HuH-7 (cell line): ENCODE measurements around the gene ZCCHC10.
A peak's percentile ranks its signal among the peaks of the same experiment; 100 is the strongest.
"Not testable (repeated sequence)": the region's sequence is repeated elsewhere in the genome, so short reads cannot be mapped to it uniquely, and the experiment has no call there.

Experiments used
- DNase-seq: peaks from one replicate; pipeline ENCODE4 v3.0.0; 2011; ENCODE audit warnings: low spot score

Gene ZCCHC10

DNA sequence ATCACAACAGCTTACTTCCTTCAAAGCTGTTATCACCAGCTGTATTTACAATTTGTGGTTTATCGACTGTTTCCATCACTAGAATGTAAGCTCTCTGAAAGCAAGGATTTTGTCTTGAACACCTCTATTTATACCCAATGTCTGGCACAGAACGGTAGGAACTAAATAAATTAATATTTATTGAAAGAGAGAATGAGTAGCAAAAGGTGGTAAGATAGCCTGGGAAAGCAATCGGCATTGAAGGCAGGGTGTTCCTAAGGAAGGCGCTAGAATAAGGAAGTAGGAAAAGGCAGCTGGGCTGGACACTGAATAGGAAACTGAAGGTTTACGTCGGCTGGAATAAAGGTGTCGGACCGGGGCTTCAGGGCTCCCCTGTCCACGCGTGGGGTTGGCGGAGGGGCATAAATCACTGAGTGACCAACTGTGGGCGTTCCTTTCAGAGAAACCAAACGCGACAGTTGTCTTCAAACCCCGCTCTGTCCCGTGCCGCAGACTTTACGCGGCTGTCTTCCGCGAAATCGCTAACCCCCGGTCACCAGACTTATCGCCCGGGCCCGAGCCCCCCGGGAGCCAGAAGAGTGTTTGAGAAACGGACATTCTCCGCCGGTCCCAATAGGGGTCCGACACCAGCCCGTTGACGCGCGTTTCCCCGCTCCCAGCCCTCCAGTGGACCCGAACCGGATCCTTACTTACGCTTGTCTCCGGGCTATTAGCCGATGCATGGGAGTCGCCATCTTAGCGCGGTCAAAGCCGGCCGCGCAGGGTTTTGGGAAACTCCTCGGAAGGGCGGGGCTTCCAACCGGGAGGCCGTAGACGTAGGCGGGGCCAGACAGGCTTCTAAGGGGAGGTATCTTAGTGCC lies at the start of gene ZCCHC10:
Gene ZCCHC10 (minus strand): TSS at position 746 of the 860 bp plus-strand sequence. CDS start 12 bp downstream, at position 734.
- peak; percentile 64 for DNase-seq

DNA sequence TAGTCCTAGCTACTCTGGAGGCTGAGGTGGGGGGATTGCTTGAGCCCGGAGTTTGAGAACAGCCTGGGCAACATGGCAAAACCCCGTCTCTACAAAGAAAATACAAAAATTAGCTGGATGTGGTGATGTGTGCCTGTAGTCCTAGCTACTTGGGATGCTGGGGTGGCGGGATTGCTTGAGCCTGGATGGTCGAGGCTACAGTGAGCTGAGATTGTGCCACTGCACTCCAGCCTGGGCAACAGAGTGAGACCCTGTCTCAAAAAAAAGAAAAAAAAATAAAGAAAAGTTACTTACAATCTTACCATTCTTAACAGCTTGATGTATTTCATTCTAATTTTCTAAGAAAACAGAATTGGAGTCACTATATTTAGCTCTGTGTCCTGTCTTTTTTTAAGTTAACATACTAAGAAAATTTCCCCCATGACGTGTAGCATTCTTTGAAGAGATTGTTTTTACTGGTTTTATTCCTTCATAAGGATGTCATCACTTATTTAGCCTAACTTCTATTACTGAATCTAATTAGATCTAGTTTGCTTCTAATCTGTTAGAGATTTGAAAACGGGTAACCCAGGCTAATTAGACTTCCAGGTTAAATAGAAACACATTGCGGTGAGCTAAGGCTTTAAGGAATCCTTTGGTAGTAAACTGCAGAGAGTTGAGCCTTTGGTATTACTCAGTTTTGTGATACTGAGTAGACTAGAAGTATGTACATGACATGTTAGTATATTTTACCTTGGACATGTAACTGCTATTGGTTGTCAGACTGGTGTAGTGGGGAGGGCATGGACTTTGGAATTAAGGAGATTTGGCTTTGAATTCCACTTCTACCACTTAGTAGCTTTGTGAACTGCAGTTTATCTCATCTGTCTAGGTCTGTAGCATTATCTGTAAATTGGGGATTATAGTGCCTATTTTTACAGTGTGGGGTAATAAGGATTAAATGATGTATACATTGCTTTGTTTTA lies 49.5 kb upstream of the ZCCHC10 start:
- no peak for DNase-seq

DNA sequence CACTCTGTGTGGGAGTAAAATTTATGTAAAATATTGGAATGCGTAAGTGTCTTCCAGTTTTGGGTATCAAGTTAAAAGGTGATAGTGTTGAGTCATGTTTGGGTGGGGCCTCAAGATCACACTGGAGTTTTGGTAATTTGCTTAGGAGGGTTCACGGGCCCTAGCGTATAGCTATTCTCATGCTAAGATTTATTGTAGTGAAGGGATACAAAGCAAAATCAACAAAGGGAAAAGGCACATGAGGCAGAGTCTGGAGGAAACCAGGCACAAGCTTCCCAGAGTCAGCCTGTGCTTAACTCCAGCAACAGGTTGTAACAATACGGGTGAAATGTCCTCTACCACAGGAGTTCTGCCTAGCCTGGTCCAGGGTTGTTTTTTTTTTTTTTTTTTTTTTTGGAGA lies 45.7 kb upstream of the ZCCHC10 start:
- DNase-seq: no peak

DNA sequence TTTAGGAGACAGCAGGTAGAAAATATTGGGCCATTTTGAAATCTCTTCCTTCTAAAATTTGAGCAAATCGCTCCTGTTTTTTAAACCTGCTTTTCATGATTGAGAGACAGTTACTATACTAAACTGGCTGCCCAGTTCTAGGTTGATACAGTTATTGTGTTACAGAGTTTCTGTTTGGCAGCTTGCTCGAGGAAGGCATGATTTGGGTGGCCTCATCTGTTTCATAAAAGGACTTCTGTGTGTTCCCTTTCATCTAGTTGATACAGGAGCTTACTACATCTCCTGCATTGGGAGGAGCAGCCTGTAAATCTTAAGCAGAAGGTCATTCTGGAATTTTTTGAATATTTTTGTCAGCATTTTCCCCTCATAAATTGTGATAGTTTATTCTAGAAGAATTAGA lies 39.7 kb upstream of the ZCCHC10 start:
- no peak for DNase-seq

DNA sequence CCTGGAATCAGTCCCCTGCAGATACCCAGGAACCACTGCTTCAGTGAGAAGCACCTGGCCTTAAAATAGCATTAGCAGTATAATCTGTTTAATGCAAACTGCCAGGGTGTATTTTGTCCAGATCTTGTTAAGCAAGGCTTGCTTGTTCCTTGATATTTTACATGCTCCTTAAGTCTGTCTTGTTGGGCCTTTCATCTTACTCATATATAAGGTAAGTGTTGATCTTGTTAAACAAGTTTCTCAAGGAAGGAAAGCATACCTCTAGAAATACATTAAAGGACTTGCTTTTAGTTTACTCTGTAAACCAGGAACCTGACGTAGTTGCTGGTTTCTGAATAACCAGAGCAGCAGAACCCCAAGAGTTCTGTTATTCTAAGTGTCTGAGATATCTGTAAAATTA lies 39.1 kb upstream of the ZCCHC10 start:
- DNase-seq: no peak

DNA sequence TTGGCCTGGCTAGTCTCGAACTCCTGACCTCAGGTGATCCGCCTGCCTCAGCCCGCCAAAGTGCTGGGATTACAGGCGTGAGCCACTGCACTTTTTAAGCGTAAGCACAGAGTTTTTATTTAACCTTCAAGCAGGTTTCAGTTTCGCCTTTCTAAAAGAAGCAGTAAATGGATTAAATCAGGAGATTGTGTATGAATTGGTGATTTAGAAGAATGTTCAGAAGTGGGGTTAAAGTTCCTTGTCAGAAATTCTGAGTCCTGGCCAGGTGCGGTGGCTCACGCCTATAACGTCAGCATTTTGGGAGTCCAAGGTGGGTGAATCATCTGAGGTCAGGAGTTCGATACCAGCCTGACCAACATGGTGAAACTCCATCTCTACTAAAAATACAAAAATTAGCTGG lies 37.6 kb upstream of the ZCCHC10 start:
- DNase-seq: no peak

DNA sequence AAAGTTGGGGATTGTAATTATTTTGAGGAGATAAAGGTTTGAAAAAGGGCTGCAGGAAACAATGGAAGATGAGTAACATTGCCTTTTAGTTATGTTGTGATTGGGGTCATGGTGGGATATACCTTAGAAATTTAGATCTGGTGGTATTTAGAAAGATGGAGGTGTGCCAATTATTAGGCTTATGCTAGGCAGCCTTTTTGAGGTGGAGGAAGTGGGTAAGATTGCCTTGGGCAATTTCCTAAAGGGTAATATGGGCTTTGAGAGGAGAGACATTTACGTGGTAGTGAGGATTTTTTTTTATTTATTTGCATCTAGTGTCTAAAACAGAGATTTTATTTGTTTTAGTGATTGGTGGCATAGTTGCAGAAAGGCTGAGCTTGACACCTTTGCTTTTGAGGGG lies 35.9 kb upstream of the ZCCHC10 start:
- no peak for DNase-seq

DNA sequence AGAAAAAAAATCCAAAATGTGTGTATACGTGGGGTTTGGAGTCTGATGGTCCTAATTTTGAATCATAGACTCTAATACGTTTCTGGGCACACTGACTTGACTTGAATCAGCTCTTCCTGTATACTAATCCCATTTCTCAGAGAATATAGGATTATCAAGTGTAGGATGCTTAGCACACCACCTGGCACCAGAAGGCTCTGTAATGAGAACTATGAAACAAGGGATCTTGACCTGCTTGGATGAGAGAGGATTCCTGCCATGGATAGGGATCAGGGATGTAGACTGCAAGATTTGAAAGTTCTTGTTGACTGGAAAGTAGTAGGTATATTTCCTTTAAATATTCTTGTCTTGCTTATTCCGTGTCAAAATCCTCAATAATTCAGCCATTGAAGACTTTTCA lies 33.3 kb upstream of the ZCCHC10 start:
- no peak for DNase-seq

DNA sequence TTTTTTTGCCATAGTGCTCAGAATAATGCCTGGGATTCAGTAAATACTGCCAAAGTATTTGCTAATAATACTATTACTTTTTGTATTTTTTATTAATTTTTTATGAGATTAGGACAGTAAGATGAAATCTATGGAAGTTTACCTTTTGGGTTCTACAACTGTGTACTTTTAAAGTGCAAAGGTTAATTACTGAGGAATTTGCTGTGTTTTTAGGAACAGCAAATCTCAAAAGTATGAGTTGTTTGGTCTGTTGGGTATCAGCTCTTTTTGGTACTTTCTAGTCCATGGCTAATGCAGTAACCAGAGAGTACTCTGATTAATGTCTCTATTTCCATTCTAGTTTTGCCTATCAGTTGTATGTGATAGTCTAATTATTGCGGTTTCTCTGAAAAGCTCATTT lies 30.5 kb upstream of the ZCCHC10 start:
- DNase-seq: no peak

DNA sequence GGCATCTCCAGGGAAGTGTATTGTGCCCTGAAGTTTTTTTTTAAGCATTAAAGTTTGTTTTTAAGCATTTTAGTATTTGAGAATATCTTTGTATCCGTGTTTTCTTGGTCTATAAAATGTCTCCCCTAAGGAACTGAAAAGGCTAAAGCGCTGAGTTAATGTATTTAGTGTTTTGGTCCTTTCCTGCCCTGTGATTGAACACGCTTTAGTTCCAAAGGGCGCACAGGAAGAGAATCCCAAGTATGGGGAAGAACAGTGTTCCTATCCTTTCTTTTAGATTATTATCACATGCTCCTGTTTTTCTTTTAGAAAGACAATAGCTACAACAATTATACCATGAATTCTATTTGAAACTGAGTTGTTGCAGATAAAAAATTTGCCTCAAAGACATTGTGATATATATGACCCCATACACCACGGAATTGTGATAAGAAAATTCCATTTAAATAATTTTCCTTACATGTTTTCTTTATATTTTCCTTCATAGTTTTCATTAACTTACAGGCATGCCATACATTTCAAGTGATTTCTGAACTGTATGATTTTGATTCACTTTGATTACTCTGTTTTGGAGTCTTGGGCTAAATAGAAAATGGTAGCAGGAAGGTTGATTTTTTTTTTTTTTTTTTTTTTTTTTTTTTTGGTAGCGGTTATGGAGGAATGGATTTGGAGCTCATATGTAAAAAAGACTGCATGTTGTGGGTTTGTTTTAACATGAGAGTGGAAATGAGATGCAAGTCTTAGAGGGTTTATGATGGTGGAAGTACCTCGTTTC lies 28.5 kb upstream of the ZCCHC10 start:
- DNase-seq: no peak

DNA sequence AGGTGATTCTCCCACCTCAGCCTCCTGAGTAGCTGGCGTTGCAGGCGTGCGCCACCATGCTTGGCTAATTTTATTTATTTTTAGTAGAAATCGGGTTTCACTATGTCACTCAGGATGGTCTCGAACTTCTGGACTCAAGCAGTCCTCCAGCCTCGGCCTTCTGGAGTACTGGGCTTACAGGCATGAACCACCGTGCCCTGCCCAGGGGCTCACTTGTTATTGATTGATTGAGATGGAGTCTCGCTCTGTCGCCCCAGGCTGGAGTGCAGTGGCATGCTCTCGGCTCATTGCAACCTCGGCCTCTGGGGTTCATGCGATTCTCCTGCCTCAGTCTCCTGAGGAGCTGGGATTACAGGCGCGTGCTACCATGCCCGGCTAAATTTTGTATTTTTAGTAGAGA lies 27.1 kb upstream of the ZCCHC10 start:
- no peak for DNase-seq

DNA sequence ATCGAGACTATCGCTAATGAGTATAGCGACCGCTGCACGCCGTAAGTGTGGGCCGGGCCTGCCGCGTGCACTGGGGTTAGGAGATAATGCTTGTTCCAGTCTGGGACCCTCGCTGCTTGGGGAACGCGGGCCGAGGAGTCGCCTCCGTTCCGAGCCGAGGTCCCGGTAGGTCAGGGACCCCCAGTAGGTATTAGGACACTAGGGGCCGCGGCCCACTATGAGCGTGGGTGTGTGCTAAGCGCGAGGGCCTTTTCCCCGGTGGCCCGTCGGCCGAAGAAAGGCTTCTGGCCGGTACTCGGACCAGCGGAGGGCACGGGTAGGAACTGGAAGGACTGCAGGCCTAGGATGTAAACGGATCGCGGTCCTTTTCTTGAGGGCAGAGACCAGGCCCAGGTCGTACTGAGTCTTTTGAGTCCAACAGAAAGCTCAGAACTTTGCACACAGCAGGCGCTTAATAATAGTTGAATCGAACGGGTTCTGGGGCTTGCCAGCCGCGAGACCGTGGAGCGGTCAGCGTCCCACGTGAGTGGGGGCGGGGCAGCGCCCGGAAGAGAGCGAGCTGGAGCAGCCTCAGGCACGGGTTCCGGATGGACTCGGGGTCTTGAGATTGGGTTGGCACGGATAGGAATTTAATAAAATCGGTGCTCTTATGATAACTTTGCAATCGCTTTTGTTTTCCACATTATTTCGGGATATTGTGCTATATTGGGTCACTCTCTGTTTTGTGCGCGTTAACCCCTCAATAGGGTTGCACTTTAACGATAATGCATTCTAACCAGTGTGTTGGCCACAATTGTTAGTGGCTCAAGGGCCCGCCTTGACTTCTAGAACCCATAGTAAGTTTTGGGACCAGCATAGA lies 26.2 kb upstream of the ZCCHC10 start:
- DNase-seq: peak; percentile 53

DNA sequence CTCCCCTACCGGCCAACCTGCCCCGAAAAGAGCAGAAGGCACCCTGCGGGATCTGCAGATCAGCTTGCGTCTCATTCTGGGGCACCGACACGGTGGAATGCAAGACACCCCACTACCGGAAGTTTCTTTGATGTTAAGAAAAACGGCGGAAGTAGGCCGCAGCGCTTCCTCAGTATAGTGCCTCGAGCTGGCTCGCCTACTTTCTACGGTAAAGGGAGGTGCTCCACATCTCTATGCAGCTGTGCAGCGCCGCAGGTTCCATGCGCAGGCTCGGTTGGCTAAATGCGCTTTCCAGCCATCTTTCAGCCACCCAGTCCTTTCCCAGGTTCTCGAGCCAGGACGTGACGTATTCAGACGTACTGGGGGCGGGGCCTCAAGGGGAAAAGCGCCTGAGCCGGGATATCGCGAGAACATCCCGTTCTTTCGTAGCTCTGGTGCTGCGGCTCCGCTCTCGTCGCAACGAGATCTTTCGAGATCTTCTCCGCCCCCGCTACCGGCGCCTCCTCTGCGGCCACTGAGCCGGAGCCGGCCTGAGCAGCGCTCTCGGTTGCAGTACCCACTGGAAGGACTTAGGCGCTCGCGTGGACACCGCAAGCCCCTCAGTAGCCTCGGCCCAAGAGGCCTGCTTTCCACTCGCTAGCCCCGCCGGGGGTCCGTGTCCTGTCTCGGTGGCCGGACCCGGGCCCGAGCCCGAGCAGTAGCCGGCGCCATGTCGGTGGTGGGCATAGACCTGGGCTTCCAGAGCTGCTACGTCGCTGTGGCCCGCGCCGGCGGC lies 25.4 kb upstream of the ZCCHC10 start, which contains the start of gene HSPA4:
Gene HSPA4 (plus strand): TSS at position 472 of the 775 bp plus-strand sequence. CDS start 238 bp downstream, at position 710.
- DNase-seq: peak; percentile 84

DNA sequence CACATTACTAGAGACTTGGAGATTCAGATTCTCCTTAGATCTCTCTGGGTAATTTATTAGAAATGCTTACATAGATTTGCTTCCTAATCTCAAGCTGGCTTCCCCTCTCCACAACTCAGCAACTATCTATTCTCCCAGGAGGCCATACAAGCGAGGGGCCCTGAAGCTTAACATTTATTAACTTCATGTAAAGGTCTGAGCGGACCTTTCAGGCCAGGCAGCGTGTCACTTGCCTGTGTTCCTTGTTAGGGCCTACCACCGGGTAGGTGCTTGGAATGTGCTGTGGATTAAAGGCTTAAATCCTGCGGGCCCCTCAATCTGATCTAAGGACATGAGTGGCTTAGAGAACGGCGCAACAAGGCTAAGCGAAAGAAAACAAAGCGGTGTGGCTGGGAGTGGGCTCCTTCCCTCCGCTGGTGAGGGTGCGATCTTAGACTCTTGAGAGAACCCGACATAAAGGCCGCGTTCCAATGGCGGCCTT lies 24.8 kb upstream of the ZCCHC10 start:
- DNase-seq: no peak

DNA sequence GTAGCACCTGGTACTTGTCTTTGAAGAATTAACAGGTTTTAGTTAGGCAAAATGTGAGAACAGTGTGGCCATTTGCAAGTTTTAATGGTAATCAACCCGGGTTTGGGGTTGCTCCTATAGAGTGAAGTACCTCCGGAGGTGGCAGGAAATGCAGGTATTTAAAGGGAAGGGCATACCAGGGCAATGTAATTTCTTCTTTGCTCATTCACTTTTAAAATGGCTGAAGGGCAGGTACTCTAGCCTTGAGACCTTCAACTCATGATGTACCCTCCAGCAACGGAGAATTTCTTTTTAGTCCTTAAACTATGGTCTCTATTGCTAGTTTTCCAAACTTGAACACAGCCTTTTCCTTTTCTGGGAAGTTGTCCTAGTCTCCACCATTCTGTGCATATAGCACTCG lies 24.2 kb upstream of the ZCCHC10 start:
- no peak for DNase-seq

DNA sequence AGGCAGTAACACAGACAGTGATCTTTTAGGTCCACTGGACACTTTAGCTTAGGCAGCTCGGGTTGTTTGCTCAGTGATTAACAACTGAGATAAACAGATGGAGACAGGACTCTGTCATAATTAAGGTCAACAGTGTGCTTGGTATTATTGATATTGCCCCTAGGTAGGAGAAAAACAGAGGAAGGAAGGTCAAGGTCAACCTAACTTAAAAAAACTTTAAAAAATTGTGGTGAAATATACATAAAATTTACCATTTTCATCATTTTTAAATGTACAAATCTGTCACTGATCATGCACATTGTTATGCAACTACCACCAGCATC lies 23.3 kb upstream of the ZCCHC10 start:
- DNase-seq: peak; percentile 72

DNA sequence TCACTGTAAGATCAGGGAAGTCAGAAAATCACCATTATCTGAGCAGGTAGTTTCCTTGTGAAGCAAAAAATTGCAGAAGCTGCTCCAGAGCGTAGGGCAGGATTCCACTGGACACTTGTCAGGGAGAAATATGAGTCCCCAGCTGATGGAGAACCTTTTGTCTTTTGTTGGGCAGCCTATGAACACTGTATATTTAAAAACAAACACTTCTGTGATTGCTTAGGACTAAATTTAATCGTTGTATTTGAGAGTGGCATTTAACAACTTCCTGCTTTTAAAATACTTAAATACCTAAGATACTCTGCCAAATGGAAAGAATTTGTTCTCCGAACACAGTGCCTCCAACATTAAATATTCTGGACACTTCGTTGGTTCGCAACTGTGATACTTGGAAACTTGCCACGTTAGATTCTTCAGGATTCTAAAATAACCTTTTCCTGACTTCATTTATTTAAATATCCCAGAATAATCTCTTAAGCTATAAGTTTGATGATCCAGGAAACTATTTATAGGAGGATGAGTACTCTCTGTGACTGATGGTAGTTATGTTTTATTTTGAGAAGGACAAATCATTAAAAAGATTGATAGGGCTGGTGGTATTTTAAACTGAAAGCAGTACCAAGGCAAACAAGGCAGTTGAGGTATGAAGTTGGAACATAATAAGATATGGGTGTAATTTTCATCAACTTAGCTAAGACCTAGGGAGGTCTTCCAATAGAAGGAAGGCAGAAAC lies 22.8 kb upstream of the ZCCHC10 start:
- DNase-seq: no peak

DNA sequence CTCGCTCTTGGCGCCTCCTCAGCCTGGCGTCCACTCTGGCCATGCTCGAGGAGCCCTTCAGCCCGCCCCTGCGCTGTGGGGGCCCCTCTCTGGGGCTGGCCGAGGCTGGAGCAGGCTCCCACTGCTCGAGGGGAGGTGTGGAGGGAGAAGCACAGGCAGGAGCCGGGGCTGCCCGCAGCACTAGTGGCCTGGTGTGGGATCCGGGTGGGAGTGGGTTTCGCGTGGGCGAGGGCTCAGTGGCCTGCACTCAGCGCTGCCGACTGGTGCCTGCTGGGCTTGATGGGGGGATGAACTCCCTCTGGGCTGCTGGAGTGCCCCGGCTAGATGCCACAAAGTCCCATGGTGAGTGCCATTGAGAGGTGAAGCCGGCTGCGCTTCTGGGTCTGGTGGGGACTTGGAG lies 21.1 kb upstream of the ZCCHC10 start:
- no peak for DNase-seq

DNA sequence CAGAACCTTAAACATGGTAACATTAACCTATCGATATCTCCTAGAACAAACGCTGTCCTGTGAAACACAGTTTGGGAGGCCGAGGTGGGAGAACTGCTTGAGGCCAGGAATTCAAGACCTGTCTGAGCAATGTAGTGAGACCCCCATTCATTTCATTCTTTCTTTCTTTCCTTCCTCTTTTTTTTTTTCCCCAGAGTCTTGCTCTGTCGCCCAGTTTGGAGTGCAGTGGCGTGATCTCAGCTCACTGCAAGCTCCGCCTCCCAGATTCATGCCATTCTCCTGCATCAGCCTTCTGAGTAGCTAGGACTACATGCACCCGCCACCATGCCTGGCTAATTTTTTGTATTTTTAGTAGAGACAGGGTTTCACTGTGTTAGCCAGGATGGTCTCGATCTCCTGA lies 20.2 kb upstream of the ZCCHC10 start:
- DNase-seq: not testable (repeated sequence)

DNA sequence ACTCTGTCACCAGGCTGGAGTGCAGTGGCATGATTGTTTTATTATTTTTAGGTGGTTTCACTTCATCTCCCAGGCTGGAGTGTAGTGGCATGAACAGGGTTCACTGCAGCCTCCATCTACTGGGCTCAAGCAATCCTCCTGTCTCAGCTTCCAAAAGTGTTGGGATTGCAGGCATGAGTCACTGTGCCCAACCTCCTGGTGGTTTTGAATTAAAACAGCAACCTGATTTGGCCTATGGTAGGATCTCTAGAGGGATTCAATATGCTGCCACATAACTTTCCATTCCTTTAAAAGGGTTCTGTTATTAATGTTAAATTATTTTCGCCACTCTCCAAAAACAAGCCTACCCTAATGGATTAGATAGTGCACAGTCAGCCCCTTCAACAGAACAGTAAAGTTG lies 15.6 kb upstream of the ZCCHC10 start:
- DNase-seq: no peak
